AG04450 (cell line): Measurements from ENCODE around the gene SEC31A. TPM values are rescaled to one million over a fixed set of nuclear protein-coding genes. Genes with fewer than 3 reads are reported as not detected.
A peak's percentile ranks its signal among the peaks of the same experiment; 100 is the strongest.

Source experiments
- CTCF ChIA-PET: fragments of 300-600, 350-600 bp; formaldehyde crosslinking; extraction: SDS; loops from one replicate; lab custom pipeline; 2022; ENCODE audit warnings: antibody characterized with exemption, inconsistent platforms; lab: Charles Lee
- POLR2A ChIA-PET: fragments of 350-600 bp; formaldehyde crosslinking; extraction: SDS; loops from one replicate; lab custom pipeline; 2021; ENCODE audit warnings: antibody characterized with exemption, inconsistent platforms; lab: Yijun Ruan, JAX
- DNase-seq: peaks from one replicate; pipeline ENCODE4 v3.0.0-alpha.2; 2011; ENCODE audit warnings: low read depth, low spot score
- H3K27ac ChIP-seq: one replicate; pipeline ENCODE4 v1.5.1; 2012; ENCODE audit warnings: low read depth, low read length, control low read depth
- H3K27me3 ChIP-seq: one replicate; pipeline ENCODE4 v1.6.0; 2012; ENCODE audit warnings: low read length; ENCODE audit not compliant: control insufficient read depth, insufficient read depth
- H3K4me3 ChIP-seq: 2 replicates; pipeline ENCODE4 v1.5.1; 2011; ENCODE audit warnings: mild to moderate bottlenecking, low read depth, low read length, control low read depth
- H3K9me3 ChIP-seq: 2 replicates; pipeline ENCODE4 v1.5.1; 2012; ENCODE audit warnings: low read length; ENCODE audit not compliant: control insufficient read depth, insufficient read depth
- CTCF ChIP-seq: IDR thresholded peaks from 2 replicates; pipeline ENCODE4 v1.5.1; 2011; ENCODE audit warnings: low read depth, low read length, control low read depth, inconsistent platforms
- polyA plus RNA-seq: library from polyadenylated mRNA; depleted of rRNA; stranded (reverse); fragments of >200 nt; gene quantifications from 2 replicates; pipeline ENCODE4 v1.2.3, GENCODE V29; 2011

The SEC31A gene
- polyA plus RNA-seq, 1 experiment = 436 TPM

GRCh38 chr4:82780170-82780751 is 110.7 kb downstream of the SEC31A start:
- H3K9me3 ChIP-seq = no peaks in the 10 kb centered on the region
- DNase-seq = no peak
- no peak overlapping the region for H3K4me3 ChIP-seq
- TF ChIP-seq CTCF = no peak
- peaks cover 2% of the 10 kb centered on the region for H3K27me3 ChIP-seq
- peak overlapping the region; percentile 39 for H3K27ac ChIP-seq
- CTCF ChIA-PET = interaction anchor here (1.5 kb wide), 1 partner anchor 41 kb away, joined by 4 read pairs; no protein-coding TSS in a partner anchor
- POLR2A ChIA-PET = no interaction called here

GRCh38 chr4:82779032-82779431 is 111.9 kb downstream of the SEC31A start:
- H3K27ac ChIP-seq = no peak overlapping the region
- POLR2A ChIA-PET = interaction anchor here (0.6 to 0.7 kb wide), 2 partner anchors 75 to 350 kb away, joined by 4 to 7 read pairs; no protein-coding TSS in a partner anchor
- no peak for DNase-seq
- TF ChIP-seq CTCF = no peak
- H3K27me3 ChIP-seq = peaks cover 2% of the 10 kb centered on the region
- H3K9me3 ChIP-seq = no peaks in the 10 kb centered on the region
- CTCF ChIA-PET = interaction anchor here (3.4 kb wide), 1 partner anchor 40 kb away, joined by 14 read pairs; no protein-coding TSS in a partner anchor
- H3K4me3 ChIP-seq = no peak overlapping the region

- Histone ChIP-seq H3K27ac (no peak overlapping the region), H3K4me3 (no peak overlapping the region), H3K27me3 (peaks cover 2% of the 10 kb centered on the region), H3K9me3 (no peaks in the 10 kb centered on the region)
- ChIA-PET CTCF (interaction anchor here (0.6 to 3.4 kb wide), 3 partner anchors 13 to 136 kb away, joined by 3 to 14 read pairs (median 6); no protein-coding TSS in a partner anchor), POLR2A (no interaction called here)
- no peak for DNase-seq
- TF ChIP-seq CTCF = no peak
Measured at GRCh38 chr4:82777857-82778525, 113.0 kb downstream of the SEC31A start.

GRCh38 chr4:82776925-82777542 is 113.9 kb downstream of the SEC31A start:
- ChIA-PET CTCF (interaction anchor here (3.4 kb wide), 1 partner anchor 38 kb away, joined by 14 read pairs; no protein-coding TSS in a partner anchor), POLR2A (no interaction called here)
- peaks cover 5% of the 10 kb centered on the region for H3K27me3 ChIP-seq
- H3K4me3 ChIP-seq = no peak overlapping the region
- H3K9me3 ChIP-seq = no peaks in the 10 kb centered on the region
- no peak for TF ChIP-seq CTCF
- H3K27ac ChIP-seq = no peak overlapping the region
- DNase-seq = peak; percentile 15
